Naive thymus-derived CD8-positive, alpha-beta T cell (primary cell): ENCODE measurements around the gene APP. TPM values are rescaled to one million over a fixed set of nuclear protein-coding genes. Genes with fewer than 3 reads are reported as not detected.

Experiments
- ATAC-seq, 2 donors: fragments of 150-1000 bp; cut with Tn5 transposase in 1 of 2; sonication (Bioruptor Pico), chemical (Tn5 transposase) in 1 of 2; 1 replicate in 1 of 2; 2 replicates in 1 of 2; pipeline ENCODE4 v1.10.0; 2021; ENCODE audit warnings: mild to moderate bottlenecking in 2 of 2, moderate library complexity in 2 of 2
- POLR2A ChIA-PET: fragments of 350-600 bp; sonication (Branson Sonifier 250); formaldehyde crosslinking; loops from one replicate; lab custom pipeline; 2021; ENCODE audit warnings: antibody characterized with exemption; lab: Charles Lee
- DNase-seq, 10 donors: peaks; one replicate each; pipeline versions ENCODE4 v3.0.0 to v3.0.0-alpha.2; 2020 to 2022
- H3K27ac Mint-ChIP-seq, 10 donors: one replicate each; pipeline ENCODE4 v1.8.0; 2020 to 2022; ENCODE audit warnings: mild to moderate bottlenecking in 10 of 10, mixed read lengths in 10 of 10, moderate library complexity in 4 of 10, inconsistent platforms in 1 of 10
- H3K27me3 Mint-ChIP-seq, 5 donors: one replicate each; pipeline ENCODE4 v1.8.0; 2021 to 2022; ENCODE audit warnings: mixed read lengths in 5 of 5
- H3K36me3 Mint-ChIP-seq, 3 donors: one replicate each; pipeline ENCODE4 v1.8.0; 2020 to 2022; ENCODE audit warnings: mixed read lengths in 3 of 3, mild to moderate bottlenecking in 2 of 3, inconsistent platforms in 1 of 3
- H3K4me1 Mint-ChIP-seq, 4 donors: one replicate each; pipeline ENCODE4 v1.8.0; 2021 to 2022; ENCODE audit warnings: mixed read lengths in 4 of 4
- H3K4me3 Mint-ChIP-seq, 10 donors: one replicate each; pipeline ENCODE4 v1.8.0; 2020 to 2022; ENCODE audit warnings: mild to moderate bottlenecking in 10 of 10, mixed read lengths in 10 of 10, moderate library complexity in 6 of 10, inconsistent platforms in 1 of 10
- H3K9me3 Mint-ChIP-seq, 9 donors: one replicate each; pipeline ENCODE4 v1.8.0; 2020 to 2022; ENCODE audit warnings: mixed read lengths in 9 of 9, mild to moderate bottlenecking in 3 of 9, inconsistent platforms in 1 of 9, moderate library complexity in 1 of 9
- polyA plus RNA-seq, 3 donors: library from polyadenylated mRNA; unstranded; fragments of 300-500 nt; fragmentation: Illumina TruSeq; gene quantifications; one replicate each; pipeline ENCODE4 v1.2.3, GENCODE V29; 2021
- total RNA-seq, 8 experiments: library from RNA in 2 of 8; stranded (reverse) in 2 of 8; gene quantifications; one replicate each; pipeline ENCODE4 v1.2.3 and lab custom pipeline; 2021 to 2026

The APP gene
- total and polyA plus RNA-seq, 5 experiments from 2014 or later: 6.9 to 33.8 (median 8.7) TPM

DNA sequence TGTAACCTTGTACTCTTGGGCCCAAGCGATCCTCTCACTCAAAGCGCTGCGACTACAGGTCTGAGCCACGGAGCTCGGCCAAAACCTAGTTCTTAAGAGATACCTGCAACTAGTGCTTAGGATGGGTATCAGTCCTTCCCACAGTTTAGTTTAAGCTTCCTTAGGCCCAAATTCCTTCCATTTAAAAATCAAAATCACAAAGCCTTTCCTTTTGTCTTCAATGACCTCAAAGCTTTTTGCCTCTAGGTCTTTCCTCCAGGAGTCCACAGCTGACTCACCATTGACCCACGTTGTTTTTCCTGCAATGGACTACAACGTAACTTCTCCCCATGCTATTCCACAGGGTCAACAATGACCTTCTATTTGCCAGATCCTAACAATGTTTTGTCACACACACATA, 64.0 kb downstream of the APP start:
- Mint-ChIP-seq H3K27me3 (no peaks in the 10 kb centered on the region), H3K9me3 (peaks cover 0 to 9% (median 4%) of the 10 kb centered on the region in 9 donors), H3K4me1 (peaks cover 0 to 3% (median 0%) of the 10 kb centered on the region in 4 donors), H3K36me3 (peaks cover 27 to 29% (median 27%) of the 10 kb centered on the region in 3 donors), H3K4me3 (no peak overlapping the region), H3K27ac (no peak overlapping the region)
- DNase-seq: no peak
- POLR2A ChIA-PET: no interaction called here
- ATAC-seq: no peak

DNA sequence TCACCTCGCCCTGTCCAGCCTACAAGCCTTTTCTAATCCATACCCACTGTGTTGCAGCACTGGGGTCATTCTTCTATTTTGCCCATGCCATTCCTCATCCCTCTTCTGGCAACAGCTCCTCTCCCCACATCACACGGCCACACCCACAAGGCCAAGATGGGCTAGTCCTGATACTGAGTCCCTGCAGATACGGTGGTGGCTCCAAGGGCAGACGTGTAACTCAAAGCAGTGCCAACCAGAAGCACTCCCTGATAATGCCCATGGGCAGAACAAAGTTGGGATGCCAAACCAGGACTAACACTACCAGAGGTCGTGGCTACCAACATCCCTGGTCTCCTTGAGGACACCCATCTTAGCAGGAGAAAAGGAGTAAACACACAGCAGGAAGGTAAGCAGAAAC, 64.8 kb downstream of the APP start:
- Mint-ChIP-seq H3K4me1 (peaks cover 0 to 3% (median 0%) of the 10 kb centered on the region in 4 donors), H3K27ac (no peak overlapping the region), H3K9me3 (peaks cover 0 to 9% (median 4%) of the 10 kb centered on the region in 9 donors), H3K36me3 (peaks cover 20 to 29% (median 23%) of the 10 kb centered on the region in 3 donors), H3K4me3 (no peak overlapping the region), H3K27me3 (no peaks in the 10 kb centered on the region)
- POLR2A ChIA-PET: no interaction called here
- ATAC-seq: no peak
- no peak for DNase-seq

DNA sequence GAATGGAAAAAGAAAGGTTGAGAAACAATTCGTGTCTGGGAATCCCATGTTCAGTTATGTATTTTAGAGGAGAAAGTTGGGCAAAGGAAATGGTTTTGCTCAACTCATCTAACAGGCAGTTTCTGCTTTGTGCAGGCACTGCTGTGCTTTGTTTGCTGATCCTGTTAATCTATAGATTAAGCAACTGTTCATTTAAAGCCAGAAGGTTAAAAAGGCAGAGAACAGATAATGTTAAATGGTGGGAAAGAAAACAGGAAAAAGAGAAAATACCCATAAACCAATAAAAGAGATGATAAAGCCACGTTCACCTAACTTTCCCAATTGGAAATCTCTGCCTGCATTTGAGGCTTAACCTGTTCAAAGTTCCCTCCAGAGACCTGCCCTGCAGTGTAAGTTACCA, 70.0 kb downstream of the APP start:
- H3K9me3 Mint-ChIP-seq: peaks cover 0 to 8% (median under 1%) of the 10 kb centered on the region in 9 donors
- H3K27ac Mint-ChIP-seq: no peak overlapping the region
- DNase-seq (no peak), ATAC-seq (no peak)
- POLR2A ChIA-PET: no interaction called here
- H3K4me1 Mint-ChIP-seq: peaks cover 0 to 7% (median 0%) of the 10 kb centered on the region in 4 donors
- H3K27me3 Mint-ChIP-seq: no peaks in the 10 kb centered on the region
- H3K36me3 Mint-ChIP-seq: peaks cover 3 to 17% (median 11%) of the 10 kb centered on the region in 3 donors
- no peak overlapping the region for H3K4me3 Mint-ChIP-seq

DNA sequence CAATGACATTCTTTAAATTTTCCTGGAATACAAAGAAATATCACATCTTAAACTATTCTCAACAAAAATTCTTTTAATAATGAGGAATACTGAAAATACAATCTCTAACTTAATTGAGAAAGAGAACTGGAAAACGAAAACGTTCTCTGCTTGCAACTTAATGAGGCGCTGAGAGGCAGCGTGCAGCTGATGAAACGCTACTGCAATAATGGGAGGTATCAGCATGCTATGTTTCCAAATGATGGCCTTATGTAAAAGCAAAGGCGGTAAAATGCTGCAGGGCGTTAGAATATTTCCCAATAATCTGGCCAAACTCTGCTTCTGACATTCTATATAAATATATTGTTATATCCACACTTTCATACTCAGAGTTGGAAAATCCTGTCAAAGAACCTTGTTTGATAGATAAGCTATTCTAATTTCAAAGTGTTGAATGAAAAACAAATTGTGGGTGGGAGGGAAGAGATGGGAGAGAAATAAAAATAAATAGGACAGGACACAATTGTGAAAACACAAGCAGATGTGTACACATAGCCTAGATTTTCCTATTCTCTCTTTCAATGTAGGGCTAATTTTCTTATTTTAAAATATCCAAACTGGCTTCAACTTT, 70.9 kb downstream of the APP start:
- Mint-ChIP-seq H3K36me3 (peaks cover 3 to 16% (median 9%) of the 10 kb centered on the region in 3 donors), H3K27me3 (no peaks in the 10 kb centered on the region), H3K4me1 (peaks cover 0 to 7% (median 0%) of the 10 kb centered on the region in 4 donors), H3K9me3 (peaks cover 0 to 8% (median 0%) of the 10 kb centered on the region in 9 donors), H3K4me3 (no peak overlapping the region), H3K27ac (no peak overlapping the region)
- DNase-seq (no peak), ATAC-seq (no peak)
- POLR2A ChIA-PET: no interaction called here

DNA sequence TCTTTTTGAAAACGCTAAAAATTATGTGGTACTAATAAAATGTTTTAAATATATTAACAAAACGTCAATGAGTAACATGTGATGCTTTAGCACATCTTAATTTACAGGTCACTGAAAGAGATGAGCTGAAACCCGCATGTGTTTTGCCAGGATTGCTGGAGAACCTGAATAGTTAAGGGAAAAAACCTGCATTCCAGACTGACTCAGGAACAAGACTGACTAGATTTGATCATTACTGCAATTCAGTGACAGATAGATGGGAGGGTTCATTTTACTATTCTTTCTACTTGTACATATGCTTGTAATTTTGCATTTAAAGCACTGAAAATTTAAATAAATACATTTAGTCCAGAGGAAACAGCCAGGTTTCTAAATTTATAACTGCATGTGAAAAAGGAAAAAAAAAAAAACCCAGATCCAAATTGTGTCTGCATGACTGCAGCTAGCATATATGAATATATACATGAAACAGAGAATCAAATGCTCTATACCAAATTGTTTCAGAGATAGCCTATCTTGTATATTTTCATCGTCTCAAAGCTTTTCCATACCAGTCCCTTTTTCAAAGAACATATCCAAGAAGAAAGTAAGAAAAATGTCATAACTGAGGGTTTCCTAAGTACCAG, 71.7 kb downstream of the APP start:
- ATAC-seq: no peak
- Mint-ChIP-seq H3K27me3 (no peaks in the 10 kb centered on the region), H3K27ac (no peak overlapping the region), H3K4me1 (peaks cover 0 to 7% (median 0%) of the 10 kb centered on the region in 4 donors), H3K36me3 (peaks cover 0 to 8% (median 1%) of the 10 kb centered on the region in 3 donors), H3K4me3 (no peak overlapping the region), H3K9me3 (peaks cover 0 to 4% (median 0%) of the 10 kb centered on the region in 9 donors)
- DNase-seq: no peak
- POLR2A ChIA-PET: no interaction called here

DNA sequence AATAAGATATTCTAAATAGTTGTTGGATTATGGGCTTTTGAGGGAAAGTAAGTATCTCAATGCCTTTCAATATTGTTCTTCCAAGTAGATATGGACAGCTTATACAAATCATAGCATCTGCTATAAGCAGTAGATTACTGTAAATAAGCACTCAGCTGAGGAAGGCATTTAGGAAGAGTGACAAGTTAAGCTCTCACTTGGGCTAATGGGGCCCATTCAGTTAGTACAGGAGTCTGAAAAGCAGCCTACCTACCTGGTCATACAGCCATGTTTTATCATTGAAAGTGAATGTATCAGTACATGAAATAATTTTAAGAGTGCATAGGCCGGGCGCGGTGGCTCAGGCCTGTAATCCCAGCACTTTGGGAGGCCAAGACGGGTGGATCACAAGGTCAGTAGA, 73.1 kb downstream of the APP start:
- no peak for DNase-seq
- no peak overlapping the region for H3K27ac Mint-ChIP-seq
- peaks cover 0 to 2% (median 0%) of the 10 kb centered on the region in 3 donors for H3K36me3 Mint-ChIP-seq
- no peaks in the 10 kb centered on the region for H3K9me3 Mint-ChIP-seq
- ATAC-seq: no peak
- peaks cover 0 to 7% (median 0%) of the 10 kb centered on the region in 4 donors for H3K4me1 Mint-ChIP-seq
- H3K27me3 Mint-ChIP-seq: no peaks in the 10 kb centered on the region
- POLR2A ChIA-PET: no interaction called here
- H3K4me3 Mint-ChIP-seq: no peak overlapping the region

DNA sequence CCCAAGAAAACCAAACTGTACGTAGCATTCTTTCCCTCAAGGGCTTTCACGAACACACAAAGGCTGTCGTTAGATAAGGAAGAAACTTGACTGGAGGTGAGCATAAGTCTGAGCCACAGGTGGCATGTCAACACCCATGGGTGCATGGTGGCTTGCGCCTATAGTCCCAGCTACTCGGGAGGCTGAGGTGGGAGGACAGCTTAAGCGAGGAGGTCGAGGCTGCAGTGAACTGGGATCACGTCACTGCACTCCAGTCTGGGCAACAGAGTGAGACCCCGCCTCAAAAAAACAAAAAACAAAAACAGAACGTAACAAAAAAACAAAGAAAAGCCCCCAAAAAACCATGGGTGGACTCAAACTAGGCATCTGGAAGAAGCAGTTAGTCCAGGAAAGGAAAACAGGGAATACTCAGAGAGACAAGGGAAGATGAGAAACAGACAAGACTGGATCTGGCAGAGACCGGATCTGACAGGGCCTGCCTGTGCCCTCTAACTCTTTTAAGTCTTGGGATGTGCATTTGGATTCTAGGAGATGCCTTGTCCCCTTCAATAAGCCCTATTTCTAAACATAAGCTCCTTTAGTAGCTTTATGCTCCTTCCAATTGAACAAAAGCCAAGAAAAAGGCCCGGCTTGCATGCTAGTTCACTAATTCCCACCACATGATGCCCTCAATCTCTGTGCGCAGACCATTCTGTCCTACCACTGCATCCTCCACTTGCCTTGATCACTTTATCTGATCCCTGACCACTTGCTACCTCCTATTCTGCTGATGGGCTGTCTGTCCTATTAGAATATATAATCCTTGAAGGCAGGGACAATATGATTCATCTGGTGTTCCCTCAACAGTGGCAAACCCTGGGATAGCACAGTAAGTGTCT, 73.8 kb downstream of the APP start:
- Mint-ChIP-seq H3K4me3 (no peak overlapping the region), H3K36me3 (peaks cover 0 to 2% (median 0%) of the 10 kb centered on the region in 3 donors), H3K27me3 (no peaks in the 10 kb centered on the region), H3K4me1 (peaks cover 0 to 7% (median 0%) of the 10 kb centered on the region in 4 donors), H3K27ac (peak overlapping the region in 1 of 10 donors; percentile 4), H3K9me3 (no peaks in the 10 kb centered on the region)
- no peak for DNase-seq
- ATAC-seq: no peak
- POLR2A ChIA-PET: no interaction called here

DNA sequence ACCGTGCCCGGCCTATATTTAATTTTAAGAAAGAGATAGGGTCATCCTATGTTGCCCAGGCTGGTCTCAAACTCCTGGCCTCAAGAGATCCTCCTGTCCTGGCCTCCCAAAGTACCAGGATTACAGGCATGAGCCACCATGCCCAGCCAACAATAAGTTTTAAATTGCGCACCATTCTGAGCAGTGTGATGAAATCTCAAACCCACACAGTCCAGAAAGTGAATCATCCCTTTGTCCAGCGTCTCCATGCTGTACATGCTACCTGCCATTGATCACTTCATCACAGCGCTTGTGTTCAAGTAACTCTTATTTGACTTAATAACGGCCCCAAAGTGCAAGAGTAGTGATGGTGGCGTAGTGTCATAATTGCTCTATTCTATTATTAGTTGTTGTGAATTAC, 75.4 kb downstream of the APP start:
- POLR2A ChIA-PET: no interaction called here
- Mint-ChIP-seq H3K36me3 (peaks cover 0 to 4% (median 4%) of the 10 kb centered on the region in 3 donors), H3K4me1 (peaks cover 0 to 7% (median 0%) of the 10 kb centered on the region in 4 donors), H3K9me3 (no peaks in the 10 kb centered on the region), H3K27me3 (no peaks in the 10 kb centered on the region), H3K4me3 (no peak overlapping the region), H3K27ac (no peak overlapping the region)
- DNase-seq: no peak
- no peak for ATAC-seq

DNA sequence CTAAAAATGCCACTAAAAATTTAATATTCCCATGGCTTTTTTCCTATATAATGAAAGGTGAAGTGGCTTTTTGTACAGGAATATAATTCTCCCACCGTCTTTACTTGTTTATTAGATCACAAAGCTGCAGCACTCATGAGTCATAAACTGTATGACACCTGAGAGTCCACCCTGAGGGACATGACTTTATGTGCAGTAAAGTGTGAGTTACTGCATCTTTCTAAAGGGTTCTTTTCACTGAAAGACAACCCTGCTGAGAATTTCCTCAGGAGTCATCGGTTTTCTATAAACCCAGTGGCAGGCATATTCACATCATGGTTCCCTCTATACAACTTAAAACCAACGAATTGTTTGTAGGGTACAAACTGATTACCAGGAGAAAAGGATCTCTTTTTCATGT, 77.4 kb downstream of the APP start:
- no peak for ATAC-seq

DNA sequence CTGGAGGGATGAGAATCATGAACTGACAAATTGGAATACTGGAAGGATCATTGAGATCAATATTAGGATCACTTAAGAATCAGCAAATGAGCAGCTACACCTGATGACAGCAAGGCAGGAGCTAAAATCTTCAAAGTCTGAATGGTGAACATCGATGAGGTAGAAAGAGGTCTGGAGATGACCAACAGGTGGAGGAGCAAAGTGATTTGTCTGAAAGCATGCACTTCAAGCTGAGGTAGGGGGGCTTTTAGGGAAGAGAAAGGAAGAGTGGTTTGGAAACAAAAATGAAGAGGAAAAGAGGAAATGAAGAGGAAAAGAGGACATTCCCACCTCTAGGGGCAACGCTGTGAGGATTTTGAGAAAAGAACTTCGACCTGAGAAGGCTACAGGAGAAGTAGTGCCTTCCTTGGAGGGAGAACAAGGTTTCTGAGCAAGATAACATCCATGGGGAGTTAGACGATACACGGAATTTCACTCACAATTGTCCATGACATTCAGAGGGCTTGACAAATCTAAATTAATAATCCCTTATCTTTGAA, 79.0 kb downstream of the APP start:
- no peaks in the 10 kb centered on the region for H3K27me3 Mint-ChIP-seq
- peaks cover 4 to 22% (median 17%) of the 10 kb centered on the region in 3 donors for H3K36me3 Mint-ChIP-seq
- DNase-seq: no peak

More for the DNA sequence above, 77.4 kb downstream of the APP start:
- Mint-ChIP-seq H3K27ac (no peak overlapping the region), H3K36me3 (peaks cover 4 to 19% (median 16%) of the 10 kb centered on the region in 3 donors), H3K27me3 (no peaks in the 10 kb centered on the region), H3K4me1 (peaks cover 0 to 7% (median 0%) of the 10 kb centered on the region in 4 donors), H3K9me3 (no peaks in the 10 kb centered on the region), H3K4me3 (no peak overlapping the region)
- POLR2A ChIA-PET: no interaction called here
- no peak for DNase-seq

DNA sequence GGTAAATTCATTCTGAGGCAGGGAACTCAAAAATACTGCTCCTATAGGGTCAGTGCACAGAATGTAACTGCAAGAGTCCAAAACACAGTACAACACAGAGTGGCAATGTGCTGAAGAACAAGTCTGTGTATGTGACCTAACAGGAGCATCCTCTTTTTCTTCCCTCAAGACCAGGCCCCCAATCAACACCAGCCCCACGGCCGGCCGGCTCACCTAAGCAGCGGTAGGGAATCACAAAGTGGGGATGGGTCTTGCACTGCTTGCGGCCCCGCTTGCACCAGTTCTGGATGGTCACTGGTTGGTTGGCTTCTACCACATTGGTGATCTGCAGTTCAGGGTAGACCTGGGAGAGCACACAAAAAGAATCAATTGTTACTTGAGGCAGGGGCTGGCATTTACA, 80.8 kb downstream of the APP start:
- ATAC-seq (no peak), DNase-seq (no peak)
- Mint-ChIP-seq H3K27ac (no peak overlapping the region), H3K27me3 (no peaks in the 10 kb centered on the region), H3K9me3 (peaks cover 0 to under 1% (median 0%) of the 10 kb centered on the region in 9 donors), H3K4me1 (no peaks in the 10 kb centered on the region), H3K4me3 (no peak overlapping the region), H3K36me3 (peaks cover 4 to 23% (median 17%) of the 10 kb centered on the region in 3 donors)
- POLR2A ChIA-PET: no interaction called here

More for the DNA sequence above, 79.0 kb downstream of the APP start:
- ATAC-seq: no peak
- Mint-ChIP-seq H3K27ac (no peak overlapping the region), H3K4me3 (no peak overlapping the region), H3K9me3 (no peaks in the 10 kb centered on the region), H3K4me1 (peaks cover 0 to 7% (median 0%) of the 10 kb centered on the region in 4 donors)
- POLR2A ChIA-PET: no interaction called here

DNA sequence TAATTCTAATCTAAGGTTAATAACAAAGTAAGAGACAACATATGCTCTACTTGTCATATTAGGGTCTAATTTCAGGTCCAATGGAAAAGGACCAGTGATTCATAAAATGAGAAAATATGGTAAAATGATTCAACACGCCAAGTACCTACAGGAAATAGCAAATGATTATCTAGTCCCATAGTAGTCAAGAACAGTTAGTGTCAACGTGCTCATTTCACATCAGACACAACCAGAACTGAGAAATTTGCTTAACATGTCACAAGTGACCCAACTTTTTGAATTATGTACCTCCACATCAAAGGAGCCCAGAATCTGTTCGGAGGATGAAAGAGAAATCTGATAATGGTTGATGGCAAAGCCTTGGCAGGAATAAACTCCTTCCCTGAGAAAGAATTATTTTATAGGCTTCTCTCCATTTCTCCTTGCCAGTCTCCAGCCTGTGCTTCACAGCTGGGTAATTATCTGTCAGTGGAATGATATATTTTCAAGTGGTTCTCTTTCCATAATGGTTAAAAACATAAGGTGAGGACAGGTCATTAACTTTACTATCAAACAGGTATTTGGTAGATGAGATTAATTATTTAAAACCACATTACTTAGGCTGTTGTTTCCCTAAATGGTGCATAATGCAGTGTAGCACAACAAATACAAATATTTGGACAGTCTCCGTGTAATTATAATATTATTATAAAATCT, 83.2 kb downstream of the APP start:
- Mint-ChIP-seq H3K4me1 (peaks cover 0 to 10% (median 8%) of the 10 kb centered on the region in 4 donors), H3K27ac (no peak overlapping the region), H3K27me3 (no peaks in the 10 kb centered on the region), H3K36me3 (peaks cover 4 to 30% (median 17%) of the 10 kb centered on the region in 3 donors), H3K4me3 (no peak overlapping the region), H3K9me3 (peaks cover 0 to 3% (median 0%) of the 10 kb centered on the region in 9 donors)
- POLR2A ChIA-PET: no interaction called here
- ATAC-seq (no peak), DNase-seq (no peak)
